ENCODE measurements around the gene ARHGAP26.

Gene ARHGAP26

DNA sequence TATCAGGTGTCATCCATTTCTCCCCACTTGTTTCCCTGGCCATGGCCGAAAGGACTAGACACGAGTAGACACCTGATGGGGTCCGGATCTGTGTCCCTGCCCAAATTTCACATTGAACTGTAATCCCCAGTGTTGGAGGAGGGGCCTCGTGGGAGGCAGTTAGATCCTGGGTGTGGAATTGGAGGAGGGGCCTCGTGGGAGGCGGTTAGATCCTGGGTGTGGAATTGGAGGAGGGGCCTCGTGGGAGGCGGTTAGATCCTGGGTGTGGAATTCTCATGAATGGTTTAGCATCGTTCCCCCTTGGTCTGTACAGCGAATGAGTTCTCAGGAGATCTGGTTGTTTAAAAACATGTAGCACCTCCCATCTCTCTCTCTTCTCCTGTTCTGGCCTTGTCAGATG is 467.5 kb downstream of the ARHGAP26 start:
- DNase-seq, result no peak

DNA sequence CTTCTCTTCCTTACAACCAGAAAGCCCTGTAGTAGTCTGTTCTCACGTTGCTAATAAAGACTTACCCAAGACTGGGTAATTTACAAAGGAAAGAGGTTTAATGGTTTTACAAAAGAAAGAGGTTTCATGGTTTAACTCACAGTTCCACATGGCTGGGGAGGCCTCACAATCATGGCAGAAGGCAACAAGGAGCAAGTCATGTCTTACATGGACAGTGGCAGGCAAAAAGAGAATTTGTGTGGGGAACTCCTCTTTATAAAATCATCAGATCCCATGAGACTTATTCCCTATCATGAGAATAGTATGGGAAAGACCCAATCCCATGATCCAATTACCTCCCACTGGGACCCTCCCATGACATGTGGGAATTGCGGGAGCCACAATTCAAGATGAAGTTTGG is 468.4 kb downstream of the ARHGAP26 start:
- no peak for DNase-seq

DNA sequence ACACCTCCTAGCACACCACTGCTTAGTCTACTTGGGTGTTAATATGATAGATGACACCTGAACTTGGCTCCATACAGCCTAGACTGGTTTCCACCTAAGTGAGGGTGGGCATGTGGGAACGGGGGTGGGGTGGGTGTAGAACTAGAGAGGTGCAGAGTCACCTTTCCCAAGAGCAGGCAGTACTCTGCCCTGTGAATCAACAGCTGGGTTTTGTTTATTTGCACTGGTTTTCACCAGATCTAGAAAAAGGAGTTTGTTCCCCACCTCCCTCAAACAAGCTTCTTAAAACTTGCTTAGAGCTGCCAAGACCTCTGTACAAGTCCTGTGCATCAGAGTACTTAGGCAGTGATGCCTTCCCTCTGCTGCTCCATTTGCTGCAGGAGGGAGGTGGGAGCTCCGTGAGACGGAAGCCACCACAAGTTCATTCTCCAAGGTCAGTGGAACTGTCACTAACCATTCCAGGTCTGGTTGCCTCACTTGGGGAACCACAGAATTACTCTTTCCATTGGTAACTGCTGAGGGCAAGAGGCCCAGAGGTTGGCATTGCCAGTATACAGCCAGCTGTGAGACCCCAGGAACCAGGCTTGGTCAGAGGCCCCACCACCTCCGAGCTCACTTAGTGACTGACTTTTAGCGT is 469.8 kb downstream of the ARHGAP26 start:
- no peak for DNase-seq

DNA sequence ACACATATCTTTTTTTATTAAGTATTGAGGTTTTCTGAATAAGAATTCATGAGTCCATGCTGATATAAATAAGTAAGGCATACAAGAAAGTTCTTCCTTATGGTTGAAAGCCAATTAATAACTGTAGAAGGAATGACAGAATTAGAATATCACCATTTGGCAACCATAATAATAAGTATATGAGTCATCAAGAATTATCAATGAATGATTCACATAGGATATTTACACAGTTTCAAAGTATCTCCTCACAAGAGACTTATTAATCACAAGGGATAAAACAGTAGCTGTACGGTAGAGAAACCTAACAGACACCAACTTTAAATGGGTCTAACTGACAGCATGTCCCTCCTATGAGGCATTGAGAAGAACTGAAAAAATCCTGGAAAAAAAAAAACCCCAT is 471.7 kb downstream of the ARHGAP26 start:
- no peak for DNase-seq

DNA sequence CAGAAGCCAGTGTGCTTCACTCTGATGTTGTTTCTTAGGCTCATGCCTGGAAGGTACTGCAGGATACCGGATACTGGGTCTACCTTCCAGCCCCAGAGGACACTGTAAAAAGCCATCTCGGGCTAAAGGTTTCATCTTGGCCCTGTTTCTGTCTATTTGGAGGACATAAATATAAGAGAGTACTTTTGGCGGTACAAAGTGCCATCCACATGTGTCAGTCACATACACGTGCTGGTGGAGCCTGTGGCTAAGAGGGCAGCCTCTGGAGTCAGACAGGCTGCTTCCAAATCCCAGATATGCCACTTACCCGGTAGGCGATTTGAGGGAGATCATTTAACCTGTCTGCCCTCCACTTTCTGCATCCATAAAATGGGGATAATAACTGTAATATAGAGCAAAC is 472.9 kb downstream of the ARHGAP26 start:
- no peak for DNase-seq

DNA sequence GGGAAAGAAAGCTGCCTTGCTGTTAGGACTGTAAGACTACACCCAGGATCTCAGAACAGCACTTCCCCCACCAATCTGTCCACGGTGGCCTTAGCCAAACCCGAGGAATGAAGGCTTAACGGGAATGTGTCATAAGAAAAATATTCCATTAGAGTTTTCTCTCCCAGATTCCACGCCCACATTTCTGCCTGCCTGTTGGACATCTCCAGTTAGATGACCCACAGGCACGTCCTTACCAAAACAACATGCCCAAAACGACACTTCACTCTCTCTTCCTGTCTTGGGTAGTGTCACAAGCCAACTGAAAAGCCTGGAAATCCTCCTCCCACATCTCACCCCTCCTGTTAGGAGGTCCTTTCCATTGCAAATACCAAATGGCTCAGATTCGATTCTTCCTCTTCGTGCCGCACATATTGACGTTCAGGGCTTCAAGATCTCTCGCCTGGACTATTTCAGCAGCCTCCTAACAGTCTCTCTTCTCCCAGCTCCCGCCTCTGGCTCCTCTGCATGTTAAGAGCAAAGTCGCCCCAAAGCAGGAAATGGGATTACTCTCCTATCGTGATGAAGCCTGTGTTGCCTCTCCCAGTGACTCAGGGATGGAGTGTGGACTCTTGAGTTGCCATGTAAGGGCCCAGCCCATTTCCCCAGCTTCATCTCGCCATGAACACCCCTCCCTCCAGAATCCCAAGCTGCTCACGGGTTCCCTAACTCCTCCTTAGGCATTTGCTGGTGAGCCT is 474.0 kb downstream of the ARHGAP26 start:
- no peak for DNase-seq

DNA sequence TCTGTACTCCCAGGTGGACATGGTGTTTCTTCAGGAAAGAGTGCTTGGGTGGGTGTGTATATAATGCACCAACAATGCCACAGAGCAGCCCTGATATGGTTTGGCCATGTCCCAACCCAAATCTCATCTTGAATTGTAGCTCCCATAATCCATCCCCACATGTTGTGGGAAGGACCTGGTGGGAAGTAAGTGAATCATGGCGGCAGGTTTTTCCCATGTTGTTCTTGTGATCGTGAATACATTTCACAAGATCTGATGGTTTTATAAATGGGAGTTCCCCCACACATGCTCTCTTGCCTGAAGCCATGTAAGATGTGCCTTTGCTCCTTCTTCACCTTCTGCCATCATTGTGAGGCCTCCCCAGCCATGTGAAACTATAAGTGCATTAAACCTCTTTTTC is 474.8 kb downstream of the ARHGAP26 start:
- no peak for DNase-seq

DNA sequence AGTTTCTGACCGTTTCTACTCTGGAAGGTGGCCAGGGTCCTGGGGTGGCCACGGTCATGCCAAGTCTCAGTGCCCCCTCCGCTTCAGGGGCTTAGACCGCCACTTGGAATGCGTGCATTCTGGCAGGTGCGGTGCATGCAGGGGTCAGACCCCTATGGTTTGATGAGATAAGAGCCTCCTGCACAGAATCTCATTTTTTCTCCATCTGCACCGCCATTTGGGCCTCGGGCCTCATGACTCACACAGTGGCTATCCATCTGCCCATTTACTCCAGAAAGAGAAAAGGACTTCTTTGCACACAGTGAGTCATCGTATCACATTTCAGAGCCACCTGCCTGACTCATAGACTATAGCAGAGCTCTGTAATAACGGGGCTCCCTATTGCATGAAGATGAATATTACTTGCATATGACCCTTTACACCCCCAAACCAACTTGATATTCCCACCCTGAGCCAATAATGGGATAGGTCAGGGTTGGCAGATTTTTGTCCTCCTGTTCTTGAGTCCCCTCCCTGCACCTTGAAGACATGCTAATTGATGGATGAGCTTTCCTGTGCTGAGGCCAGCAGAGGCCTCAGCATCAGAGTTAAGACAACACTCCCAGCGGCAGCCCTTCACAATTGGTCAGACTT is 475.9 kb downstream of the ARHGAP26 start:
- no peak for DNase-seq

DNA sequence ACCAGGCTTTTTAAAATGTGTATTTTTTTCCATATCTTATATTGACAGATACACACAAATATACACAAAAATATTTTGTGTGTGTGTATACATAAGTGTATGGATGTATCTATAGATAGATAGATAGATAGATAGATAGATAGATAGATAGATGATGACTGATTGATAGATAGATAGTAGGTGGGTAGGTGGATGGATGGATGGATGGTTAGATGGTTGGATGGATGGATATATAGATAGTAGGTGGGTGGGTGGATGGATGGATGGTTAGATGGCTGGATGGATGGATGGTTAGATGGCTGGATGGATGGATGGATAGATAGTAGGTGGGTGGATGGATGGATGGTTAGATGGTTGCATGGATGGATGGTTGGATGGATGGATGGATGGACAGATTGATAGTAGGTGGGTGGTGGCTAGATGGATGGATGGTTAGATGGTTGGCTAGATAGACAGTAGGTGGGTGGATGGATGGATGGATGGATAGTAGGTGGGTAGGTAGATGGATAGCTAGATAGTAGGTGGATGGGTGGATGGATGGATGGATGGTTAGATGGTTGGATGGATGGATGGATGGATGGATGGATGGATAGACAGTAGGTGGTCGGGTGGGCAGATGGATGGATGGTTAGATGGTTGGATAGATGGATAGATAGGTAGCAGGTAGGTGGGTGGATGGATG is 477.1 kb downstream of the ARHGAP26 start:
- DNase-seq, result no peak

DNA sequence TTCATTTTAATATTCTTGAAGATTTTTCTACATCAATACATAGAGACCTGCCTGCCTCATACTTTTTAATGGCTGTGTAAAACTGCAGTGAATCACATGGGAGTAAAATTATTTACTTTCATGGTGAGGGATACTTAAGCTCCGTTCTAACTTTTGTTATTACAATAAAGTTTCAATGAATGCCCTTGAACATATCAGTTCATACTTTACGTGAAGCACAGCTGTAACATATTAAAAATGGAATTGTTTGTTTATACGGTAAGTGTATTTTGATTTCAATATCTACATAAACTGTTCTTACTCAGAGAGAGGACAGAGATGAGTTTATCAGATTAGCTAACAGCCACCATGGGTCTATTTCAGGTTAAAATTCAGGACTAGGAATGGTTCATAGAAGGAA is 478.2 kb downstream of the ARHGAP26 start:
- DNase-seq, result no peak

DNA sequence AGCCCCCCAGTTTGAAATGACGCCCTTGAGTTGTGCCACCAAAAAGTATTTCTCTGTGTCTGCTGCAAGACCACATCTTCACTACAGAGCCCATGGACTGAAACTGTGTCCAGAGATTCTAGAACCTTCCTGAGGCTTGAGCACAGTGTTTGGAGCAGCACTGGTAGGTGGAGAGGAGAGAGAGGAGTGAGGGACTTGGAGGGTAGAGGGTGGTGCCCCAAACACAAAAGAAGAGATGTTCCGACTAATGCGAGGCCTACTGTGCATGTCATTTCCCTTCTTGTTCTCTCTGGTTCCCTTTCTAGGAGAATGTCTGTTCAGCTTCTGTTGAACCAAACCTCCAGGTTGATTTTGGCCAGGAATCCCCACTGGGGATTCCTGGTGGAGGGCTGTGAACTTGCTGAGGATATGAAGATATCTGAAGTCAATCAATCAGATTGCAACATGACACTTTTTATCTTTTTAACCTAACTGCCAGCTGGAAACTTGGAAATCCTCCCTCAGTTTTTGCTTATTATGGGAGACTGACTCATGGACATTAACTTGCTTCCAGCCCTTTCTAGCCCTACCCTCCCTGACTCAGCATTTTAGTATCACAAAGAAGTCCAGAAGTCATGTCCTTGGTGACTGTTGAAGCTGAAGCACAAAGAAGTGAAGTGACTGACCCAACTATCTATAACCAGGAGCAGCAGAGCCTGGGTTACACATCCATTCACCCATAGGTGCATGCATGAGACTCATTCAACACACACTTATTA is 478.8 kb downstream of the ARHGAP26 start:
- no peak for DNase-seq

DNA sequence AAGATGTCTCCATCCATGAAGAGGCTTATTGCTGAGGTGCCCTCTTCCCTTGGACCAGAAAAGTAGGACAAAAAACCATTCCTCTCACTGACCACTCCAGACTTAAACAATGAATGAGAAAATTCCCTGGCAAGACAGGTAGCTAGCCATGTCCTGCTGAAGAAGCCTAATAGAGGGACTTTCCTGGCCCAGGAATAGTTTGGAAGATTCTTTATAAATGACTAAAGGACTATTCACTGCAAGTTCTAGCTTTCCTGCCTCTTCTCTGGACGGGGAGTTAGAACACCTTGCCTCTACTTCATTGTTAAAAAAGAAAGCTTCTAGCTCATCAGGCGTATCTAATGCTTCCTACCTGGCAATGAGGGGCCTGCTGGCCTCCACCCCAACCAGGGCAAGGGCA is 479.7 kb downstream of the ARHGAP26 start:
- no peak for DNase-seq

DNA sequence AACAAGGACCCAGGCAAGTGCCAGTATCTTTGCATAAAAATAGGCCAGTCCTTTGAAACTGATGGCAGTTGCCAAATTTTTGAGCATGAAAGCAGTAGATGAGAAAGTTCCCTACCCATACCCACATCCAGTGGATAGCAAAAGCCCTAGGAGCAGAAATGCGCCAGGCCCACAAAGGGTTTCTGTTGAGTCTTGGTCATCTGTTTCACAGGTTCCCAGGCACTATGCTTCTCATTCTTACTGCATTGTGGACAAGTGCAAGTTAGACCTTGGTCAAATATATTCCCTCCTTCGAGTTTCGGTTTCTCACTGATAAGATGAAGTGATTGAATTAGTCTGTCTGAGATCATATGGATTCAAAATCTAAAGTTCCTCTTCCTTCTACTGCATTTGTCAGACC is 481.0 kb downstream of the ARHGAP26 start:
- DNase-seq, result no peak

DNA sequence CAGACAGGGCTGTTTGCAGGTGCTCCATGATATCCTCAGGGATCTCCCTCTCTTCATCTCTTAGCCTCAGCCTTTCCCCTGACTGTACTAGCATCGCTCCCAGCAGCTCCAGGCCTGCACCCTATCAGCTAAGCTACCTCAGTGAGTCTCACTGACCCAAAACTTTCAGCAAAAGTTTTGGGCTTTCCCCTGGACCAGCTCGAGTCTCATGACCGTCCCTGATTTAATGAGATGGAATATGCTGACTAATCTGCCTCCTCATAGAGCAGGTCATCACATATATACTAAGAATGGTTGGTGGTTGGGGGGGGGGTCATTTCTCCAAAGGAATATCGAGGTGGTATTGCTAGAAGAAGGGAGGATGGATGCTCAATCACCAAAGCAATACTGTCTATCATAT is 481.8 kb downstream of the ARHGAP26 start:
- no peak for DNase-seq

DNA sequence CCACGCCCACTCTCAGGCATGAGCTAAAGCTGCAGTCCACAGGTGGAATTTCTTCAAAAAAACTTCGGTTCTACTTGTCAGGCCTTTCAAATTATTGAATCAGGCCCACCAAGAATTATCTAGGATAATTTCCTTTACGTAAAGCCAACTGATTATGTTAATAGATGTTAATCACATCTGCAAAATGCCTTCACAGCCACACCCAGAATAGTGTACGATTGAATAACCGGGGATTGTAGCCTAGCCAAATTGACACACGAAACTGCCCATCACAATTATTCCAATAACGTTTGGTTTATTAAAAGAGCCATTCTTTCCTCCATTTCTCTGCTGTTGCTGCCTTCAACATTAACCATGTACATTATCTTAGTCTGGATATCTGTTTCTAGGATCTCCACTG is 484.6 kb downstream of the ARHGAP26 start:
- no peak for DNase-seq

DNA sequence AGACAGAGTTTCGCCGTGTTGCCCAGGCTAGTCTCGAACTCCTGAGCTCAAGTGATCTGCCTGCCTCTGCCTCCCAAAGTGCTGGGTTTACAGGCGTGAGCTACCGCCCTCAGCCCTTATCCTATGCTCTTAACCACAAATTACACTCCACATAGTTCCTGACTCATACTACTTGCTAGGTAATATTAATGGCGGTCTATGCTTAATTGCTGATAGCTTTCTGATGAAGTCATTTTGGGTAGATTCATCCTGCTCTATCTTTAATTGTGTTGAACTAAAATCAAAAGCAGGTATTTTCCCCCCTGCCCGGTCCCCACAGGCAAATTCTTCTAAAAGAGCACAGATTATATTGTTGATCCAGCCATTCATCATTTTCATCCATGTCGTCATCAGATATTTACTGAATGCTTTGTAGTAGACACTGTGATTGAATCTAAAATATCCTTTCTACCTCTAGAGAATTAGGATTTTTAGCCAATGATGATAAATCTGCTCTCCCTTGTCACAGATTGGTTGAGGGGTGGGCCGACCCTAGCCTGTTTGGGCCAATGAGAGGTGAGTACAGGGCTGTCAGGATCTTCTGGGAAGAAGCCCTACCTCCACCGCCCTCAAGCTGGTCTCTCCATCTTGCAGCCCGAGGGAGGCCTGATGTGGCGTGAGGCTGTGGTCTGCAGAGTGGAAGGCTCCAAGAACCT is 488.5 kb downstream of the ARHGAP26 start:
- DNase-seq, result no peak

DNA sequence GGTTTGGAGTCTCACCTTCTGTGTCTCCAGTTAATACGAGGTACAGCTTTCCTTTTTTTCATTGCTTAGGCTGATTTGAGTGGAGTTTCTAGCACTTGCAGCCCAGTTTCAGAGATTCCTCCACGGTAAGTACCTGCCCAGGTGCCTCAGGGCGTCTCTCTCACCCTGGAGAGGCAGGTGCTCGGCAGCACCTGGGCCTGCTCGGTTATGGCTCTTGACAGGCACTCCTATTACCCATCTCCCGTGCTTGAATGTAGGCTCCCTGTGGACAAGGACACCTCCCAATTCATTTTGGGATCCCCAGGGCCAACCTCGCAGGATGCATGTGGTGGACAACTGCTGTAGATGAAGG is 489.1 kb downstream of the ARHGAP26 start:
- DNase-seq, result no peak

DNA sequence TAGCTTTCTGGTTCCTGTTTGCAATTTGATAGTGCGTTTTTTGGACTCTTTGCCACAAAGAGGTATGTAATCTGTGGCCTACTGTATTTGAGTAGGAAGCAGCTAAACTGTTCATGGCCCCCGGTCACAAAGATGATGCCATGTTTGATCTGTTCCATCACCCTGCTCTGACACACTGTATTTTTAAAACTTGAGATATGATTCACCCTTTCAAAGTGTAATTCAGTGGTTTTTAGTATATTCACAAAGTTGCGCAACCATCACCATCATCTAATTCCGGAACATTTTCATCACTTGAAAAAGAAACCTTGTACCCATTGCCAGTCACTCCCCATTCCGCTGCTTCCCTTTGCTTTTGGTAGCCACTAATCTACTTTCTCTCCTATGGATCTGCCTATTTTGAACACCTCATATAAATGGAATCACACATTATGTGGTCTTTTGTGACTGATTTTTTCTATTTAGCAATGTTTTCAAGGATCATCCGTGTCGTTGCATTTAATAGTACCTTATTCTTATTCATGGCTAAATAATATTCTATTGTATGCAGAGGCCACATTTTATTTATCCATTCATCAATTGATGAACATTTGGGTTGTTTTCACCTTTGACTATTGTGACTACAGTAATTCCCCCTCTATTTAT is 491.7 kb downstream of the ARHGAP26 start:
- DNase-seq, result no peak

DNA sequence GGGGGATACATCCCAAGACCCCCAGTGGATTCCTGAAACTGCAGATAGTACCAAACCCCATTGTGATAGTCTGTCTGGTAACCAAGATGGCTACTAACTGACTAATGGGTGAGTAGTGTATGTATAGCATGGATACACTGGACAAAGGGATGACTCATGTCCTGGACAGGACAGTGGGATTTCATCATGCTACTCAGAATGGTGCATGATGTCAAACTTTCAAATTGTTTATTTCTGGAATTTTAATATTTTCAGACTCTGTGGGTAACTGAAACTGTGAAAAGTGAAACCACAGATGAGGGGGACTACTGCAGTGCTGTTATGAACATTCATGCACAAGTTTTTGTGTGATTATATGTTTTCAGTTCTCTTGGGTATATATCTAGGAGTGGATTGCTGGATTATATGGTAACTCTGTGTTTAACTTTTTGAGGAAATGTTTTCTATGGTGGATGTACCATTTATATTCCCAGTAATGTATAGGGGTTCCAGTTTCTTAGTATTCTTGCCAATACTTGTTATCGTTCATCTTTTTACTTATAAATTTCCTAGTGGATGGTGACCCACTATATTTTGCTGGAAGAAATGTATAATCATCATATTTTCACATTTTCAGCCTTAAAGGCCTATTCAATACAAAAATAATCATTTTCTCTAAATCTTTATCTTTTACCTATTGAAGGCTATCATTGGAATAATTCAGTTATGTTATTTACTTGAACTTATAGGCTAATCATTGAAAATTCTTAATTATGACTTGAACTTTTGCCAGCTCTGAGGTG is 492.4 kb downstream of the ARHGAP26 start:
- DNase-seq, result no peak

DNA sequence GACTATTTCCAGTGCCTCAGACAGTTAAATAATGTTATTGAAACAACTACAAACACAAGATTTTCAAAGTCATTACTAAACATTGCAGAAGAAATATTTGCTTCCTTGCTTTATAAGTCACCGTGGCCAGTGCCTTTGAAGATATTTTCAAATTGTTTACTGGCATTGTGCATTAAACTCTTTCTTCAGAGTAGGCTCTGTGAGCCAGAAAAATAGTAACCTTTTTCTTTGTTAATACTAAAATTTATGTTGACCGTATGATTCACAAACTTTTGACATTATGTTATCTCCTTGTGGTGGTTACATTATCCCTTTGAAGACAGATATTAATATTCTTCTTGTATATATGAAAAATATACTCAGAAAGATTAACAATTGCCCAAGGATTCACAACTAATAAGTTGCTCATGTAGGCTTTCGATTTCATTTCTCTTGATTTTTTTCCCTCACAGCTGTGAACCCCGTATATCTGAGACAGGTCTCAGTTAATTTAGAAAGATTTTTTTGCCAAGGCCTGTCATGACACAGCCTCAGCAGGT is 493.2 kb downstream of the ARHGAP26 start:
- DNase-seq, result no peak

DNA sequence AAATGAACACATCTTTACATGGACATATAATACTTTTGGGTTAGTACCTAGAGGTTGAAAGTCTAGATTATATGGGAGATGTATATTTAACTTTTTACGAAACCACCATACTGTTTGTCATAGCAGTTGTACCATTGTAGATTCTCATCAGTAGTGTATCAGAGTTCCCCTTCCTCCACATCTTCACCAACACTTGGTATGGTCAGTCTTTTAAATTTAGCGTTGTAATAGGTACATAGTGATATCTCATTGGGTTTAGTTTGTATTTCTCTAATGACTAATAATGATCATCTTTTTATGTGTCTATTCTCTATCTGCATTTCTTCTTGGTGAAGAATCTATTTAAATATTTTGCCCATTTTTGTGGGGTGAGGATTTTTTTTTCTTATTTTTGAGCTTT is 495.8 kb downstream of the ARHGAP26 start:
- no peak for DNase-seq
